Neural cell (in vitro differentiated cells): ENCODE results near the gene OR6C4. TPM values are rescaled to one million over a fixed set of nuclear protein-coding genes. Genes with fewer than 3 reads are reported as not detected.

Experiments
- H2AFZ ChIP-seq: fragments of 200-600, 300-800 bp; sonication (generic), shearing (Covaris generic); 2 replicates; pipeline ENCODE4 v1.6.0; 2014; ENCODE audit warnings: low read depth, mild to moderate bottlenecking, antibody characterized with exemption, low read length, moderate library complexity
- H3F3A ChIP-seq: fragments of 200-600 bp; shearing (Covaris generic); 2 replicates; pipeline ENCODE4 v1.6.1; 2016; ENCODE audit warnings: mild to moderate bottlenecking, moderate library complexity, mixed read lengths, antibody characterized with exemption, low read length; ENCODE audit not compliant: insufficient read depth, poor library complexity, severe bottlenecking
- H3K27ac ChIP-seq: fragments of 200-600, 300-800 bp; sonication (generic), shearing (Covaris generic); 2 replicates; pipeline ENCODE4 v1.5.1; 2014; ENCODE audit warnings: mild to moderate bottlenecking, low read length, moderate library complexity
- H3K27me3 ChIP-seq: fragments of 300-800, 200-600 bp; sonication (generic), shearing (Covaris generic); 2 replicates; pipeline ENCODE4 v1.6.0; 2014; ENCODE audit warnings: mild to moderate bottlenecking, low read depth, low read length, moderate library complexity; ENCODE audit not compliant: insufficient read depth
- H3K36me3 ChIP-seq: fragments of 300-800, 200-600 bp; sonication (generic), shearing (Covaris generic); 2 replicates; pipeline ENCODE4 v1.5.1; 2014; ENCODE audit warnings: mild to moderate bottlenecking, antibody characterized with exemption, low read length, moderate library complexity; ENCODE audit not compliant: insufficient read depth
- H3K4me2 ChIP-seq: fragments of 300-800, 200-600 bp; sonication (generic), shearing (Covaris generic); 2 replicates; pipeline ENCODE4 v1.6.0; 2014; ENCODE audit warnings: mild to moderate bottlenecking, low read length
- H3K4me3 ChIP-seq: fragments of 300-800, 200-600 bp; sonication (generic), shearing (Covaris generic); 2 replicates; pipeline ENCODE4 v1.5.1; 2014; ENCODE audit warnings: mild to moderate bottlenecking, low read length, moderate library complexity
- H3K79me2 ChIP-seq: fragments of 200-600 bp; shearing (Covaris generic); replicated peaks from 2 replicates; pipeline ENCODE4 v1.6.0; 2014; ENCODE audit warnings: mild to moderate bottlenecking, low read length, moderate library complexity; ENCODE audit not compliant: insufficient read depth
- H3K9ac ChIP-seq: fragments of 300-800, 200-600 bp; sonication (generic), shearing (Covaris generic); 2 replicates; pipeline ENCODE4 v1.6.1; 2016; ENCODE audit warnings: mild to moderate bottlenecking, low read length, mixed read lengths
- H3K9me2 ChIP-seq: fragments of 200-600 bp; shearing (Covaris generic); 2 replicates; pipeline ENCODE4 v1.6.1; 2016; ENCODE audit warnings: mild to moderate bottlenecking, low read length, mixed read lengths; ENCODE audit not compliant: insufficient read depth
- H3K9me3 ChIP-seq: fragments of 200-600, 300-800 bp; sonication (generic), shearing (Covaris generic); 2 replicates; pipeline ENCODE4 v1.6.1; 2016; ENCODE audit warnings: mild to moderate bottlenecking, mixed run types, low read length, moderate library complexity, mixed read lengths
- H4K20me1 ChIP-seq: fragments of 200-600 bp; shearing (Covaris generic); 2 replicates; pipeline ENCODE4 v1.6.1; 2016; ENCODE audit warnings: mild to moderate bottlenecking, mixed run types; ENCODE audit not compliant: insufficient read depth
- EP300 ChIP-seq: fragments of 450-650 bp; conservative IDR thresholded peaks from 2 replicates; pipeline ENCODE4 v1.6.1; 2014; ENCODE audit warnings: antibody characterized with exemption, mild to moderate bottlenecking, moderate library complexity; ENCODE audit not compliant: poor library complexity, severe bottlenecking
- EZH2 ChIP-seq: fragments of 200-600, 300-800 bp; shearing (Covaris generic), sonication (generic); IDR thresholded peaks from 2 replicates; pipeline ENCODE4 v1.6.1; 2014; ENCODE audit warnings: antibody characterized with exemption, low read length, borderline replicate concordance, mild to moderate bottlenecking; ENCODE audit not compliant: insufficient read depth, poor library complexity, severe bottlenecking
- MXI1 ChIP-seq: fragments of 450-650 bp; conservative IDR thresholded peaks from 2 replicates; pipeline ENCODE4 v1.6.1; 2014; ENCODE audit warnings: antibody characterized with exemption, mild to moderate bottlenecking; ENCODE audit not compliant: poor library complexity, severe bottlenecking
- POLR2AphosphoS5 ChIP-seq: IDR thresholded peaks from 2 replicates; pipeline ENCODE4 v1.6.1; 2012
- RAD21 ChIP-seq: fragments of 450-650 bp; conservative IDR thresholded peaks from 2 replicates; pipeline ENCODE4 v1.6.1; 2014; ENCODE audit warnings: antibody characterized with exemption, mild to moderate bottlenecking, moderate library complexity
- REST ChIP-seq: IDR thresholded peaks from 2 replicates; pipeline ENCODE4 v1.6.1; 2012; ENCODE audit warnings: borderline replicate concordance
- SMC3 ChIP-seq: fragments of 450-650 bp; conservative IDR thresholded peaks from 2 replicates; pipeline ENCODE4 v1.6.1; 2014; ENCODE audit warnings: antibody characterized with exemption, mild to moderate bottlenecking, moderate library complexity; ENCODE audit not compliant: poor library complexity
- TAF1 ChIP-seq: IDR thresholded peaks from 2 replicates; pipeline ENCODE4 v1.6.1; 2012; ENCODE audit warnings: low read depth
- polyA plus RNA-seq: library from polyadenylated mRNA; depleted of rRNA; stranded (reverse); fragments of >200 nt; gene quantifications from 2 replicates; pipeline ENCODE4 v1.2.3, GENCODE V29; 2014
- TF ChIP-seq, protein P1 (sequence below): fragments of 450-650 bp; IDR thresholded peaks from 2 replicates; pipeline ENCODE4 v1.5.1; 2014; ENCODE audit warnings: antibody characterized with exemption, mild to moderate bottlenecking, moderate library complexity; ENCODE audit not compliant: poor library complexity, severe bottlenecking

OR6C4 gene
- polyA plus RNA-seq, 1 donor from 2014 or later = not detected

DNA sequence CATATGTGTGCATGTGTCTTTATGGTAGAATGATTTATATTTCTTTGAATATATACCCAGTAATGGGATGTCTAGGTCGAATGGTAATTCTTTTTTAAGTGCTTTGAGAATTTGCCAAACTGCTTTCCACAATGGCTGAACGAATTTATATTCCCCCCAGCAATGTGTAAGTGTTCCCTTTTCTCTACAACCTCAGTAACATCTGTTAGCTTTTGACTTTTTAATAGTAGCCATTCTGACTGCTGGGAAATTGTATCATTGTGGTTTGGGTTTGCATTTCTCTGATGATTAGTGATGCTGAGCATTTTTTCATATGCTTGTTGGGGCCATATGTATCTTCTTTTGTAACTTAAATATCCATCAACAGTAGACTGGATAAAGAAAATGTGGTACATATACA, 47.8 kb upstream of the OR6C4 start:
- Histone ChIP-seq H3K4me2 (no peak overlapping the region), H3K79me2 (no peaks in the 10 kb centered on the region), H3F3A (no peaks in the 10 kb centered on the region), H3K9ac (no peak overlapping the region), H3K9me2 (no peaks in the 10 kb centered on the region), H4K20me1 (no peaks in the 10 kb centered on the region), H3K27me3 (no peaks in the 10 kb centered on the region), H3K4me3 (no peak overlapping the region), H3K36me3 (no peaks in the 10 kb centered on the region), H3K27ac (no peak overlapping the region), H2AFZ (no peak overlapping the region), H3K9me3 (no peaks in the 10 kb centered on the region)
- TF ChIP-seq EP300 = no peak
- TF ChIP-seq RAD21 = no peak
- TF ChIP-seq SMC3 = no peak
- TF ChIP-seq MXI1 = no peak
- no peak for TF ChIP-seq EZH2
- TF ChIP-seq TAF1 = no peak
- TF ChIP-seq REST = no peak
- no peak for TF ChIP-seq POLR2AphosphoS5
- TF ChIP-seq, protein P1, sequence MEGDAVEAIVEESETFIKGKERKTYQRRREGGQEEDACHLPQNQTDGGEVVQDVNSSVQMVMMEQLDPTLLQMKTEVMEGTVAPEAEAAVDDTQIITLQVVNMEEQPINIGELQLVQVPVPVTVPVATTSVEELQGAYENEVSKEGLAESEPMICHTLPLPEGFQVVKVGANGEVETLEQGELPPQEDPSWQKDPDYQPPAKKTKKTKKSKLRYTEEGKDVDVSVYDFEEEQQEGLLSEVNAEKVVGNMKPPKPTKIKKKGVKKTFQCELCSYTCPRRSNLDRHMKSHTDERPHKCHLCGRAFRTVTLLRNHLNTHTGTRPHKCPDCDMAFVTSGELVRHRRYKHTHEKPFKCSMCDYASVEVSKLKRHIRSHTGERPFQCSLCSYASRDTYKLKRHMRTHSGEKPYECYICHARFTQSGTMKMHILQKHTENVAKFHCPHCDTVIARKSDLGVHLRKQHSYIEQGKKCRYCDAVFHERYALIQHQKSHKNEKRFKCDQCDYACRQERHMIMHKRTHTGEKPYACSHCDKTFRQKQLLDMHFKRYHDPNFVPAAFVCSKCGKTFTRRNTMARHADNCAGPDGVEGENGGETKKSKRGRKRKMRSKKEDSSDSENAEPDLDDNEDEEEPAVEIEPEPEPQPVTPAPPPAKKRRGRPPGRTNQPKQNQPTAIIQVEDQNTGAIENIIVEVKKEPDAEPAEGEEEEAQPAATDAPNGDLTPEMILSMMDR = no peak

- Histone ChIP-seq H3K9ac (no peak overlapping the region), H3K9me2 (no peaks in the 10 kb centered on the region), H3F3A (no peaks in the 10 kb centered on the region), H3K4me3 (no peak overlapping the region), H3K27ac (no peak overlapping the region), H3K9me3 (no peaks in the 10 kb centered on the region), H3K27me3 (no peaks in the 10 kb centered on the region), H4K20me1 (no peaks in the 10 kb centered on the region), H2AFZ (no peak overlapping the region), H3K36me3 (no peaks in the 10 kb centered on the region), H3K79me2 (no peaks in the 10 kb centered on the region), H3K4me2 (no peak overlapping the region)
- TF ChIP-seq SMC3 (no peak), TAF1 (no peak), MXI1 (no peak), RAD21 (no peak)
- TF ChIP-seq, protein P1 = no peak
These were observed 33.7 kb upstream of the OR6C4 start for GRCh38 chr12:55515696-55516095.
